ENCODE measurements around the gene BSG. TPM values are rescaled to one million over a fixed set of nuclear protein-coding genes. Genes with fewer than 3 reads are reported as not detected.

The BSG gene
- total RNA-seq, 1 experiment from 2014 or later: 653 TPM

DNA sequence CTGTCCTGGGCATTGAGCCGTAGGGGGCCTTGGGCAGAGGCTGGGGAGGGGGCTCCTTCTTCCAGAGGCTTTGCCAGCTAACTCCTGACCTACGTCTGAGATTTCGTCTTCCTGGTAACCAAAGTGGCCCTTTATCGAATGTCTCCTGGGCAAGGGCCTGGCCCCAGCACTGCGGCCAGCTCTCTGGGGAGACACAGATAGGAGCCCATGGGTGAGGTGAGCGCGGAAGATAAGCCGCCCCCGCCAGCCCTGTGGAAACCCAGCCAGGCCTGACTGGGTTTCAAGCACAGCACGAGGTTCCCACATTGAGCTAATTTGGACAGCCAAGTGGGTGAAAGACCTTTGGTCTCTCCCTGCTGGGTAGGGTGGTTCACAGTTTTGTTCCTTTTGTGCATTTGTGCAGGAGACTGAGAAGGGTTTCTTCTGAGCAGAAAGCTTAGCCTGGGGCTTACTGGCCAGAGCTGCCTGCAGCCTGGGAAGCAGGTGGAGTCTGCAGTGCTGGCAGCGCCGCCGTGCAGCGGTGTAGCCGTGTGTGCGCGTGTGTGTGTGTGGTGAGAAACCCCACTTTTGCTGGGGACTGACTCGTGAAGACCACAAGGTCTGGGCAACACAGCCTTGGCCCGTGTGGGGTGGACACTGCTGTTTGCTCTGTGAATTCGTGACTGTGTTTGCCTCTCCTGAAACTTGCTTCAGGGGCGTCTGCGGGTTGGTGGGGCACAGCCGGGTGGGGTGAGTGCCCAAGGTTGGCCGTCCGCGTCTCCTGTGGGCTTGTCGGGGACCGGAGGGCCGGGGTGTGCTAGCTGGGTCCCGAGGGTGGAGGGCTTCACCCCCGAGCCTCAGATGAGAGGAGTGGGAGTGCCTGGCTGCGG is 2.5 kb downstream of the BSG start:
- H3K36me3 ChIP-seq (ENCODE audit: control insufficient read depth, insufficient read depth, low read length): peaks cover 8% of the 10 kb centered on the region; the same call in 1 of the 2 replicates
- intact Hi-C loops (cut with micrococcal nuclease; ENCODE audit: unreplicated experiment): no loop called here
- peak overlapping the region; percentile 87 to 94 for H3K4me3 ChIP-seq (ENCODE audit: low read depth in 2 of 2, low read length in 2 of 2)
- H3K4me1 ChIP-seq (ENCODE audit: control insufficient read depth, insufficient read depth, low read length): peaks cover 15% of the 10 kb centered on the region
- DNase-seq (ENCODE audit: low read depth, low spot score) (no peak), ATAC-seq (peak; percentile 20; the same call in 1 of the 2 replicates)
- peak overlapping the region; percentile 74 for H3K27ac ChIP-seq (ENCODE audit: low read length)
- BruUV-seq (replicated peaks): no TSS peak
- POLR2A ChIA-PET: interaction anchor here (0.5 to 1.0 kb wide), 2 partner anchors 13 to 23 kb away, joined by 3 to 6 read pairs; no protein-coding TSS in a partner anchor
- H3K27me3 ChIP-seq (ENCODE audit: control insufficient read depth, insufficient read depth, low read length): no peaks in the 10 kb centered on the region
- in situ Hi-C loops (cut with HindIII; ENCODE audit: low pct_unique_long_range_greater_than_20kb, low sequenced_read_pairs): no loop called here
- CTCF ChIA-PET: interaction anchor here (0.7 to 1.1 kb wide), 2 partner anchors 9 to 26 kb away, joined by 3 to 4 read pairs; no protein-coding TSS in a partner anchor
- H3K9me3 ChIP-seq (ENCODE audit: control insufficient read depth, insufficient read depth, low read depth, low read length): no peaks in the 10 kb centered on the region
- TF ChIP-seq, protein P1, sequence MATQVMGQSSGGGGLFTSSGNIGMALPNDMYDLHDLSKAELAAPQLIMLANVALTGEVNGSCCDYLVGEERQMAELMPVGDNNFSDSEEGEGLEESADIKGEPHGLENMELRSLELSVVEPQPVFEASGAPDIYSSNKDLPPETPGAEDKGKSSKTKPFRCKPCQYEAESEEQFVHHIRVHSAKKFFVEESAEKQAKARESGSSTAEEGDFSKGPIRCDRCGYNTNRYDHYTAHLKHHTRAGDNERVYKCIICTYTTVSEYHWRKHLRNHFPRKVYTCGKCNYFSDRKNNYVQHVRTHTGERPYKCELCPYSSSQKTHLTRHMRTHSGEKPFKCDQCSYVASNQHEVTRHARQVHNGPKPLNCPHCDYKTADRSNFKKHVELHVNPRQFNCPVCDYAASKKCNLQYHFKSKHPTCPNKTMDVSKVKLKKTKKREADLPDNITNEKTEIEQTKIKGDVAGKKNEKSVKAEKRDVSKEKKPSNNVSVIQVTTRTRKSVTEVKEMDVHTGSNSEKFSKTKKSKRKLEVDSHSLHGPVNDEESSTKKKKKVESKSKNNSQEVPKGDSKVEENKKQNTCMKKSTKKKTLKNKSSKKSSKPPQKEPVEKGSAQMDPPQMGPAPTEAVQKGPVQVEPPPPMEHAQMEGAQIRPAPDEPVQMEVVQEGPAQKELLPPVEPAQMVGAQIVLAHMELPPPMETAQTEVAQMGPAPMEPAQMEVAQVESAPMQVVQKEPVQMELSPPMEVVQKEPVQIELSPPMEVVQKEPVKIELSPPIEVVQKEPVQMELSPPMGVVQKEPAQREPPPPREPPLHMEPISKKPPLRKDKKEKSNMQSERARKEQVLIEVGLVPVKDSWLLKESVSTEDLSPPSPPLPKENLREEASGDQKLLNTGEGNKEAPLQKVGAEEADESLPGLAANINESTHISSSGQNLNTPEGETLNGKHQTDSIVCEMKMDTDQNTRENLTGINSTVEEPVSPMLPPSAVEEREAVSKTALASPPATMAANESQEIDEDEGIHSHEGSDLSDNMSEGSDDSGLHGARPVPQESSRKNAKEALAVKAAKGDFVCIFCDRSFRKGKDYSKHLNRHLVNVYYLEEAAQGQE (IDR thresholded peaks at IDR 0.05; ENCODE audit: insufficient read depth in 1 of 2, low read depth in 2 of 2, low read length in 1 of 2): no peak
- TF ChIP-seq SIN3A (IDR thresholded peaks at IDR 0.05; ENCODE audit: borderline replicate concordance, insufficient read depth, low read depth, low read length) (no peak), POLR2AphosphoS5 (IDR thresholded peaks at IDR 0.05; ENCODE audit: low read depth, low read length) (no peak), TCF7L2 (IDR thresholded peaks at IDR 0.05; ENCODE audit: low read depth, low read length) (no peak)
- TF ChIP-seq, protein P2, sequence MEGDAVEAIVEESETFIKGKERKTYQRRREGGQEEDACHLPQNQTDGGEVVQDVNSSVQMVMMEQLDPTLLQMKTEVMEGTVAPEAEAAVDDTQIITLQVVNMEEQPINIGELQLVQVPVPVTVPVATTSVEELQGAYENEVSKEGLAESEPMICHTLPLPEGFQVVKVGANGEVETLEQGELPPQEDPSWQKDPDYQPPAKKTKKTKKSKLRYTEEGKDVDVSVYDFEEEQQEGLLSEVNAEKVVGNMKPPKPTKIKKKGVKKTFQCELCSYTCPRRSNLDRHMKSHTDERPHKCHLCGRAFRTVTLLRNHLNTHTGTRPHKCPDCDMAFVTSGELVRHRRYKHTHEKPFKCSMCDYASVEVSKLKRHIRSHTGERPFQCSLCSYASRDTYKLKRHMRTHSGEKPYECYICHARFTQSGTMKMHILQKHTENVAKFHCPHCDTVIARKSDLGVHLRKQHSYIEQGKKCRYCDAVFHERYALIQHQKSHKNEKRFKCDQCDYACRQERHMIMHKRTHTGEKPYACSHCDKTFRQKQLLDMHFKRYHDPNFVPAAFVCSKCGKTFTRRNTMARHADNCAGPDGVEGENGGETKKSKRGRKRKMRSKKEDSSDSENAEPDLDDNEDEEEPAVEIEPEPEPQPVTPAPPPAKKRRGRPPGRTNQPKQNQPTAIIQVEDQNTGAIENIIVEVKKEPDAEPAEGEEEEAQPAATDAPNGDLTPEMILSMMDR (IDR thresholded peaks at IDR 0.05): no peak

DNA sequence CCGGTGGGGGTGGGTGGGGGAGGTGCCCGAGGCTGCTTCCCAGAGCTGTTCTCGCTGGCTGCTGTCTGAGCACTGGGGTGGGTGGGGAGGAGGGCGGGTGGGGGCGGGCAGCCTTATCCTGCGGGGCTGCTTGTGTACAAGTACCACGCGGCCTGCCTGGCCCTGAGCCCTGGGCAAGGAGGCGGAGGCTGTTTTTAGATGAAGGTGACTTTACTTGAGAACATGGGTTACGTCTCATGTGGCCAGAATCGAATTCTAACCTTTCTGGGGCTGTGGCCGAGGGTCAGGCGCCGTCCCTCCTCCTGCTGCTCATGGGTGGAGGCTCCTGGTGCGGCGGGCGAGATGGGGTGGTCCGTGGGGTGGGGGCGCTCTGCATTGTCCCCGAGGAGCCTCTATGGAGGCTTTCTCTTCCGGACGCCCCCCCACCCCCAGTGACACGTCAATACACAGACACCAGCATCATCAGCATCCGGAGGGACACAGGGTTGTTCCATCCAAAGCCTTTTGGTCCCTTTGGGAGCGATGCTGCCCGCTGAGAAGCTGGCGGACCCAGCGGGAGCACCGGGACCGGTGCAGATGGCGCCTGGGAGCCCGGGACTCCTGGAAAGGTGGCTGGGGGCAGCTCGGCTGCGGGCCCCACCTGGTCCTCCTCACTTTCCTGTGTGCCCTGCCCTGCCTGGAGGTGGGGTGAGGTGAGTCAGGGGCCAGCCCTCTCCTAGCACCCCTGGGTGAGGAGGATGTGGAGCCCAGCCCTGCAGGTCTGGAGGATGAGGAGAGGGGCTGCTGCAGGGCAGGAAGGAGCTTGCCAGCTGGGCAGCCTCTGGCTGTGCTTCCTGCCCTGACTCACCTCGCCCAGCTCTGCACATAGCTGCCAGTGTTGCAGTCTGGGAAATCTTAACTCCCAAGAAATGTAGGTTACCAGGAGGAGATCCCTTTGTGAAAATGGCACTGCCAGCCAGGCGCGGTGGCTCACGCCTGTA is 3.4 kb downstream of the BSG start:
- Histone ChIP-seq H3K36me3 (ENCODE audit: control insufficient read depth, insufficient read depth, low read length) (peaks cover 8% of the 10 kb centered on the region; the same call in 1 of the 2 replicates), H3K9me3 (ENCODE audit: control insufficient read depth, insufficient read depth, low read depth, low read length) (no peaks in the 10 kb centered on the region), H3K27ac (ENCODE audit: low read length) (peak overlapping the region; percentile 23; the same call in 1 of the 2 replicates), H3K27me3 (ENCODE audit: control insufficient read depth, insufficient read depth, low read length) (no peaks in the 10 kb centered on the region), H3K4me1 (ENCODE audit: control insufficient read depth, insufficient read depth, low read length) (peaks cover 10% of the 10 kb centered on the region), H3K4me3 (ENCODE audit: low read depth in 2 of 2, low read length in 2 of 2) (peak overlapping the region; percentile 87 to 94)
- TF ChIP-seq, protein P1 (IDR thresholded peaks at IDR 0.05; ENCODE audit: insufficient read depth in 1 of 2, low read depth in 2 of 2, low read length in 1 of 2): no peak
- TF ChIP-seq TCF7L2 (IDR thresholded peaks at IDR 0.05; ENCODE audit: low read depth, low read length) (no peak), SIN3A (IDR thresholded peaks at IDR 0.05; ENCODE audit: borderline replicate concordance, insufficient read depth, low read depth, low read length) (no peak), POLR2AphosphoS5 (IDR thresholded peaks at IDR 0.05; ENCODE audit: low read depth, low read length) (no peak)
- TF ChIP-seq, protein P2 (IDR thresholded peaks at IDR 0.05): no peak
- ChIA-PET CTCF (interaction anchor here (0.7 kb wide), 2 partner anchors 8 to 25 kb away, joined by 4 read pairs; no protein-coding TSS in a partner anchor), POLR2A (interaction anchor here (0.5 kb wide), 1 partner anchor 14 kb away, joined by 3 read pairs; no protein-coding TSS in a partner anchor)
- no TSS peak for BruUV-seq (replicated peaks)
- intact Hi-C loops (cut with micrococcal nuclease; ENCODE audit: unreplicated experiment) (no loop called here), in situ Hi-C loops (cut with HindIII; ENCODE audit: low pct_unique_long_range_greater_than_20kb, low sequenced_read_pairs) (no loop called here)
- no peak for DNase-seq (ENCODE audit: low read depth, low spot score)
- no peak for ATAC-seq
